ENCODE data around the gene GUK1. TPM values are rescaled to one million over a fixed set of nuclear protein-coding genes. Genes with fewer than 3 reads are reported as not detected.

The GUK1 gene
- total and polyA plus RNA-seq, 2 experiments from 2014 or later, result 87.5 to 121 TPM

- no peaks in the 10 kb centered on the region for H4K20me1 ChIP-seq (replicated peaks; ENCODE audit: insufficient read depth)
- Mint-ChIP-seq H3K27ac (peak within 1 kb of the TSS; percentile 56; the same call in 1 of the 2 replicates), H3K9me3 (no peaks in the 10 kb centered on the region), H3K4me1 (peaks cover 3% of the 10 kb centered on the region; the same call in 2 of the 3 replicates), H3K27me3 (ENCODE audit: insufficient read depth, low read depth, poor library complexity) (peaks cover 11% of the 10 kb centered on the region), H3K36me3 (ENCODE audit: low read depth) (no peaks in the 10 kb centered on the region; the same call in 2 of the 3 replicates), H3K4me3 (no peak within 1 kb of the TSS)
- no peak within 1 kb of the TSS for H3K27ac ChIP-seq (ENCODE audit: low read depth)
- TF ChIP-seq POLR2AphosphoS5 (IDR thresholded peaks at IDR 0.05; ENCODE audit: low read depth), result no peak
- TF ChIP-seq STAT1 (IDR thresholded peaks at IDR 0.05; ENCODE audit: unreplicated experiment), result no peak
- TF ChIP-seq ZNF114 (CRISPR knock-in tag; IDR thresholded peaks at IDR 0.05), result no peak
- no peak for TF ChIP-seq REST (IDR thresholded peaks at IDR 0.05; ENCODE audit: unreplicated experiment)
- no peak for TF ChIP-seq ZNF331 (CRISPR knock-in tag; IDR thresholded peaks at IDR 0.05; ENCODE audit: low read depth)
- no peak for TF ChIP-seq ZNF462 (CRISPR knock-in tag; IDR thresholded peaks at IDR 0.05)
- no peak for TF ChIP-seq JUNB (IDR thresholded peaks at IDR 0.05; ENCODE audit: unreplicated experiment)
- no peak for TF ChIP-seq CREB1 (CRISPR knock-in tag; IDR thresholded peaks at IDR 0.05; ENCODE audit: low read depth)
- TF ChIP-seq NANOG (IDR thresholded peaks at IDR 0.05; ENCODE audit: borderline replicate concordance), result no peak
- DNase-seq (ENCODE audit: low spot score) (peak; percentile 41), ATAC-seq (peak; percentile 74)
- peak within 1 kb of the TSS; percentile 62; the same call in 1 of the 2 replicates for H3K4me2 ChIP-seq
- H3K79me2 ChIP-seq (replicated peaks; ENCODE audit: insufficient read depth), result no peaks in the 10 kb centered on the region
- H3K9me2 ChIP-seq (ENCODE audit: insufficient read depth), result no peaks in the 10 kb centered on the region
- no peak within 1 kb of the TSS for H3K4me3 ChIP-seq
- H3K36me3 ChIP-seq (ENCODE audit: insufficient read depth), result no peaks in the 10 kb centered on the region
- H3K4me1 ChIP-seq (ENCODE audit: insufficient read depth), result no peaks in the 10 kb centered on the region
- no peaks in the 10 kb centered on the region for H3K27me3 ChIP-seq (ENCODE audit: insufficient read depth)
- H3F3A ChIP-seq (replicated peaks; ENCODE audit: low read depth), result no peaks in the 10 kb centered on the region
- H2AFZ ChIP-seq, result no peak within 1 kb of the TSS
Observed at GRCh38 chr1:228149406-228150119, 9.5 kb downstream of the GUK1 start, which contains the start of gene GJC2. TSS of gene GJC2 (plus strand) at chr1:228149930. CDS start at chr1:228157759, 7,829 bp downstream.

All from GM23338 (cell line).